Measurements from ENCODE around the gene CLEC16A.

- no peak for TF ChIP-seq EP300 (IDR thresholded peaks at IDR 0.05; ENCODE audit: low read depth)
- no peak for TF ChIP-seq CTCF (IDR thresholded peaks at IDR 0.05)
Measured at GRCh38 chr16:10972819-10973464, 28.6 kb downstream of the CLEC16A start.

Data from transverse colon (tissue), 3 donors.